A549 (cell line): ENCODE measurements around the gene SPECC1. TPM values are rescaled to one million over a fixed set of nuclear protein-coding genes. Genes with fewer than 3 reads are reported as not detected.

ENCODE experiments used
- ATAC-seq, 2 experiments: fragments of 200-7000 bp in 1 of 2; fragments of >200 bp in 1 of 2; cut with Nextera tagmentation in 1 of 2; cut with Tn5 transposase in 1 of 2; 3 replicates each; pipeline versions ENCODE4 v1.8.0 to v1.9.1; 2018 to 2020; ENCODE audit warnings: mild to moderate bottlenecking in 1 of 2, moderate library complexity in 1 of 2
- CTCF ChIA-PET: fragments of 300-600 bp; sonication (Branson Sonifier 250); formaldehyde crosslinking; extraction: SDS; loops from one replicate; lab custom pipeline; 2021; ENCODE audit warnings: antibody characterized with exemption, inconsistent platforms; lab: Yijun Ruan, JAX
- POLR2A ChIA-PET: fragments of 350-600 bp; formaldehyde crosslinking; extraction: SDS; loops from one replicate; lab custom pipeline; 2021; ENCODE audit warnings: antibody characterized with exemption, inconsistent platforms; lab: Yijun Ruan, JAX
- DNase-seq, 2 experiments: peaks; one replicate each; pipeline versions ENCODE4 v3.0.0 to v3.0.0-alpha.2; 2011 to 2016; ENCODE audit warnings: low read depth in 1 of 2, low spot score in 1 of 2
- FAIRE-seq: peaks from 2 replicates; lab custom pipeline; 2011; peaks lifted over from hg19 to GRCh38; lab: Jason Lieb, UNC
- H3K27ac ChIP-seq, 2 experiments: fragments of >200 bp; sonication (Bioruptor Twin); formaldehyde crosslinking; 3 replicates each; pipeline ENCODE4 v1.5.1; 2016 to 2017
- H3K4me1 ChIP-seq: fragments of >200 bp; sonication (Bioruptor Twin); formaldehyde crosslinking; 3 replicates; pipeline ENCODE4 v1.6.1; 2016
- H3K4me2 ChIP-seq: fragments of >200 bp; sonication (Bioruptor Twin); formaldehyde crosslinking; 3 replicates; pipeline ENCODE4 v1.6.1; 2016
- H3K4me3 ChIP-seq: fragments of >200 bp; sonication (Bioruptor Twin); formaldehyde crosslinking; 3 replicates; pipeline ENCODE4 v1.5.1; 2016
- H3K9me3 ChIP-seq: fragments of >200 bp; sonication (Bioruptor Twin); formaldehyde crosslinking; 3 replicates; pipeline ENCODE4 v1.6.1; 2016
- ATOH8 ChIP-seq: fragments of 250-450 bp; sonication (Bioruptor Pico); IDR thresholded peaks from 2 replicates; pipeline ENCODE4 v1.5.0; 2020; ENCODE audit warnings: low read depth, mild to moderate bottlenecking, moderate library complexity
- EHF ChIP-seq: fragments of 250-450 bp; sonication (Bioruptor Pico); IDR thresholded peaks from 2 replicates; pipeline ENCODE4 v1.5.0; 2020; ENCODE audit warnings: mild to moderate bottlenecking
- EP300 ChIP-seq, 2 experiments: fragments of >200 bp; sonication (Bioruptor Twin); formaldehyde crosslinking; IDR thresholded peaks; 2 replicates in 1 of 2; 3 replicates in 1 of 2; pipeline ENCODE4 v1.6.1; 2016 to 2017
- FOSB ChIP-seq: fragments of 250-450 bp; sonication (Bioruptor Pico); IDR thresholded peaks from 2 replicates; pipeline ENCODE4 v1.5.0; 2020; ENCODE audit warnings: mild to moderate bottlenecking, moderate library complexity
- GATA3 ChIP-seq: IDR thresholded peaks from 2 replicates; pipeline ENCODE4 v1.6.1; 2012; ENCODE audit warnings: borderline replicate concordance
- HDAC2 ChIP-seq: fragments of 200-600 bp; sonication (generic); IDR thresholded peaks from 2 replicates; pipeline ENCODE4 v1.6.1; 2016
- HEYL ChIP-seq: fragments of 250-450 bp; sonication (Bioruptor Pico); IDR thresholded peaks from 2 replicates; pipeline ENCODE4 v1.8.0; 2021; ENCODE audit warnings: mild to moderate bottlenecking, moderate library complexity
- HMGXB4 ChIP-seq: fragments of 250-450 bp; sonication (Bioruptor Pico); IDR thresholded peaks from 2 replicates; pipeline ENCODE4 v1.5.0; 2021; ENCODE audit warnings: mild to moderate bottlenecking, moderate library complexity, borderline replicate concordance
- HOXA7 ChIP-seq: fragments of 250-450 bp; sonication (Bioruptor Pico); IDR thresholded peaks from 2 replicates; pipeline ENCODE4 v1.5.0; 2020; ENCODE audit warnings: mild to moderate bottlenecking, moderate library complexity
- HOXB13 ChIP-seq: fragments of 250-450 bp; sonication (Bioruptor Pico); IDR thresholded peaks from 2 replicates; pipeline ENCODE4 v1.5.0; 2020; ENCODE audit warnings: low read depth, mild to moderate bottlenecking, moderate library complexity
- MAX ChIP-seq: IDR thresholded peaks from 2 replicates; pipeline ENCODE4 v1.6.1; 2012
- MAZ ChIP-seq: fragments of 150-350 bp; IDR thresholded peaks from 2 replicates; pipeline ENCODE4 v1.6.1; 2014; ENCODE audit warnings: antibody characterized with exemption, low read depth, low read length, borderline replicate concordance
- NR3C1 ChIP-seq: fragments of >200 bp; sonication (Bioruptor Twin); formaldehyde crosslinking; IDR thresholded peaks from 3 replicates; pipeline ENCODE4 v1.6.1; 2017
- POLR2A ChIP-seq: IDR thresholded peaks from 2 replicates; pipeline ENCODE4 v1.6.1; 2012; ENCODE audit warnings: mild to moderate bottlenecking, low read length
- RAD21 ChIP-seq, 2 experiments: fragments of >200 bp in 1 of 2; sonication (Bioruptor Twin) in 1 of 2; formaldehyde crosslinking in 1 of 2; IDR thresholded peaks in 1 of 2; conservative IDR thresholded peaks in 1 of 2; 2 replicates in 1 of 2; 3 replicates in 1 of 2; pipeline ENCODE4 v1.6.1; 2012 to 2018; ENCODE audit warnings: inconsistent platforms in 1 of 2
- REST ChIP-seq: fragments of 200-600 bp; sonication (generic); IDR thresholded peaks from 2 replicates; pipeline ENCODE4 v1.6.1; 2016; ENCODE audit warnings: antibody characterized with exemption, mild to moderate bottlenecking, moderate library complexity
- RFX5 ChIP-seq: fragments of 450-650 bp; IDR thresholded peaks from 2 replicates; pipeline ENCODE4 v1.7.1; 2014; ENCODE audit warnings: antibody characterized with exemption, mild to moderate bottlenecking, moderate library complexity
- SMC3 ChIP-seq: fragments of >200 bp; sonication (Bioruptor Twin); formaldehyde crosslinking; IDR thresholded peaks from 3 replicates; pipeline ENCODE4 v1.6.1; 2018; ENCODE audit warnings: inconsistent platforms
- SREBF2 ChIP-seq: fragments of 450-650 bp; IDR thresholded peaks from 2 replicates; pipeline ENCODE4 v1.6.1; 2014; ENCODE audit warnings: mild to moderate bottlenecking, moderate library complexity
- ZC3H11A ChIP-seq: fragments of 450-650 bp; IDR thresholded peaks from 2 replicates; pipeline ENCODE4 v1.6.1; 2014; ENCODE audit warnings: antibody characterized with exemption, mild to moderate bottlenecking
- ZFP36 ChIP-seq: fragments of 450-650 bp; IDR thresholded peaks from 2 replicates; pipeline ENCODE4 v1.6.1; 2014; ENCODE audit warnings: borderline replicate concordance; ENCODE audit not compliant: partially characterized antibody
- ZNF302 ChIP-seq: fragments of 250-450 bp; sonication (Bioruptor Pico); IDR thresholded peaks from 2 replicates; pipeline ENCODE4 v1.9.0; 2021; ENCODE audit warnings: inconsistent platforms, mild to moderate bottlenecking, moderate library complexity
- WGBS: methylation state at CpG from one replicate; pipeline ENCODE4 v1.1.6; 2017; ENCODE audit errors: missing lambda C conversion rate; 5-methylcytosine and 5-hydroxymethylcytosine counted together
- polyA plus RNA-seq, 4 experiments: library from polyadenylated mRNA; depleted of rRNA in 3 of 4; stranded (reverse); fragments of >200 nt; fragmentation: RNase III in 1 of 4; extraction: RNeasy Plus Mini Kit Qiagen cat#74134 plus additional on column Dnase treatment in 1 of 4; gene quantifications; 2 replicates in 3 of 4; 3 replicates in 1 of 4; pipeline ENCODE4 v1.2.3, GENCODE V29; 2011 to 2017

The SPECC1 gene
- polyA plus RNA-seq, 2 of the 4 experiments (the other 2 are of a cell fraction): 45.1 to 66.2 TPM

- ATAC-seq (no peak), FAIRE-seq (peak; percentile 59), DNase-seq (no peak)
- 61% methylated on average over 1 of the region's 1 CpG for WGBS
- POLR2A ChIA-PET: no interaction called here
- H3K4me2 ChIP-seq: no peak overlapping the region
- peaks cover 10% of the 10 kb centered on the region for H3K9me3 ChIP-seq
- no peak for TF ChIP-seq HMGXB4 (CRISPR knock-in tag)
- no peak for TF ChIP-seq REST
- TF ChIP-seq ZNF302 (CRISPR knock-in tag): no peak
- TF ChIP-seq EHF (CRISPR knock-in tag): no peak
- no peak for TF ChIP-seq HOXB13
- TF ChIP-seq NR3C1: no peak
- no peak for TF ChIP-seq HOXA7 (CRISPR knock-in tag)
- no peak for TF ChIP-seq RFX5
- TF ChIP-seq MAX: no peak
- TF ChIP-seq HDAC2: no peak
- H3K4me3 ChIP-seq: no peak overlapping the region
- H3K27ac ChIP-seq: no peak overlapping the region
- no peaks in the 10 kb centered on the region for H3K4me1 ChIP-seq
- CTCF ChIA-PET: interaction anchor here (0.7 to 3.5 kb wide), 6 partner anchors 18 to 252 kb away, joined by 3 to 23 read pairs (median 7); no protein-coding TSS in a partner anchor
These were observed 235.5 kb downstream of the SPECC1 start for GRCh38 chr17:20244671-20245070.

GRCh38 chr17:20246692-20247091, 237.5 kb downstream of the SPECC1 start:
- Histone ChIP-seq H3K4me2 (no peak overlapping the region), H3K4me3 (no peak overlapping the region), H3K9me3 (peaks cover 14% of the 10 kb centered on the region), H3K27ac (no peak overlapping the region), H3K4me1 (no peaks in the 10 kb centered on the region)
- POLR2A ChIA-PET: no interaction called here
- WGBS: 86% methylated on average over 1 of the region's 1 CpG
- TF ChIP-seq ZFP36 (no peak), RAD21 (conservative IDR thresholded peaks at IDR 0.05 in 1 of 2, IDR thresholded peaks at IDR 0.05 in 1 of 2) (no peak), POLR2A (no peak), NR3C1 (no peak), GATA3 (no peak), ZC3H11A (no peak), EP300 (IDR thresholded peaks at IDR 0.05) (no peak), SMC3 (no peak), SREBF2 (no peak), MAX (no peak), RFX5 (no peak), HEYL (no peak), FOSB (CRISPR knock-in tag) (no peak), ATOH8 (CRISPR knock-in tag) (no peak), HMGXB4 (CRISPR knock-in tag) (no peak), ZNF302 (CRISPR knock-in tag) (no peak), MAZ (no peak)
- no peak for DNase-seq
- FAIRE-seq: no peak
- ATAC-seq: no peak
- CTCF ChIA-PET: interaction anchor here (0.9 to 3.5 kb wide), 7 partner anchors 14 to 254 kb away, joined by 3 to 23 read pairs (median 5); no protein-coding TSS in a partner anchor
